ENCODE results near the gene TRMT10A. TPM values are rescaled to one million over a fixed set of nuclear protein-coding genes. Genes with fewer than 3 reads are reported as not detected.

TRMT10A gene, protein sequence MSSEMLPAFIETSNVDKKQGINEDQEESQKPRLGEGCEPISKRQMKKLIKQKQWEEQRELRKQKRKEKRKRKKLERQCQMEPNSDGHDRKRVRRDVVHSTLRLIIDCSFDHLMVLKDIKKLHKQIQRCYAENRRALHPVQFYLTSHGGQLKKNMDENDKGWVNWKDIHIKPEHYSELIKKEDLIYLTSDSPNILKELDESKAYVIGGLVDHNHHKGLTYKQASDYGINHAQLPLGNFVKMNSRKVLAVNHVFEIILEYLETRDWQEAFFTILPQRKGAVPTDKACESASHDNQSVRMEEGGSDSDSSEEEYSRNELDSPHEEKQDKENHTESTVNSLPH
- total RNA-seq = 1 to 10 TPM; 2.4 to 3.4 TPM
- long read RNA-seq, partial matches to known transcripts = 0 of 3 reads
- long read RNA-seq, other reads (novel, unspliced or antisense) = 0 of 3 reads

DNA sequence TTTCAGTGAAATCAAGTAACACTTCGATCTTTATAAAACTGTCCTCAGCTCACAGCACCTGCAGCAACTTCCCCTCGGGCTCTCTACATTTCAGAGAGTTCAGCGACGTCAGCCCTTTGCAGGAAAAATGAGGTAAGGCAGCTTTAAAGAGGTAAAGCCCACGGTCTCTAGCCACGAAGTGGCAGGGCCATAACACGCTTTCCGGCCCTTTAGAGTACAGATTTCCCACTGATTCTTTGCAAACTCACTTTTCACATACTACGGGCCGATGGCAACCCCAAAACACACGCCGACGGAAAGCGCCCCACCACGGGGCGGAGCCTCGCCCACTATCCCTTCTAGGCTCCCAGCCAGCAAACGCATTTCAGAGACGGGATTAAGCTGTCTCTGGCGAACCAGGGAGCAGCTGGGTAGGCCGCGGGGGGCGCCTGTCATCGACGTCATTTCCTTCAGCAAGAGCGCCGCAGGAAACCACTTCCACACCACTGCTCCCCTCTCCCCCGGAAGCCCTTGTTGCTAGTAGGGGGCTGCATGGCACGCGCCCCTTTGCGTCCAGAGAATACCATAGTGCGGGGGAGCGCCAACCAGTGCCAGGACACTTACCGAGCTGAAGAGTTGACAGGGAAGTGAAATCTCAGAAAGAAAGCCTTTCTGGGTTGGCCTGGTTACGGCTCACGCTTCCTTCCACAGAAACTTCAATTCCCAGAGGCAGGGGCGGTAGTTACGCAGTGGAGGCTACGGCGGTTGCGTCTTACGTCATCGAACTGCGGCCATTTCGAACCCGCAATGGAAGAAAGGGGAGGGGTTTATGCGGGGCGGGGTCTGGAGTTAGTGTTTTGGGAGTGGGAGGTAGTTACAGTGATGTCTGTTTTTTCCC, at the start of gene TRMT10A:
Gene TRMT10A, minus strand, starts transcription at position 730 of the 877 bp plus-strand sequence. CDS start 4,701 bp downstream, outside the sequence.
- peak; percentile 99 for DNase-seq
- ATAC-seq = peak; percentile 97 to 99
- intact Hi-C loops (cut with DNase I) = loop anchor here (5.0 to 10.0 kb wide), 6 partner anchors 54 to 384 kb away; partner anchors contain the start of genes DNAJB14 (in 1 of the 2) and LAMTOR3 (in 1 of the 2)

GRCh38 chr4:99612704-99613103, 48.9 kb upstream of the TRMT10A start:
- intact Hi-C loops (cut with DNase I) = no loop called here
- ATAC-seq (no peak), DNase-seq (no peak)

- intact Hi-C loops (cut with DNase I) = no loop called here
- DNase-seq = no peak
- ATAC-seq = peak in 1 of 2 donors; percentile 67
These were observed 48.4 kb upstream of the TRMT10A start for GRCh38 chr4:99612281-99612680.

- DNase-seq = peak; percentile 24
- ATAC-seq = no peak
- intact Hi-C loops (cut with DNase I) = no loop called here
These were observed 46.9 kb upstream of the TRMT10A start for GRCh38 chr4:99610605-99611175.

GRCh38 chr4:99608417-99608816, 44.6 kb upstream of the TRMT10A start:
- ATAC-seq (no peak), DNase-seq (no peak)
- intact Hi-C loops (cut with DNase I) = no loop called here

DNA sequence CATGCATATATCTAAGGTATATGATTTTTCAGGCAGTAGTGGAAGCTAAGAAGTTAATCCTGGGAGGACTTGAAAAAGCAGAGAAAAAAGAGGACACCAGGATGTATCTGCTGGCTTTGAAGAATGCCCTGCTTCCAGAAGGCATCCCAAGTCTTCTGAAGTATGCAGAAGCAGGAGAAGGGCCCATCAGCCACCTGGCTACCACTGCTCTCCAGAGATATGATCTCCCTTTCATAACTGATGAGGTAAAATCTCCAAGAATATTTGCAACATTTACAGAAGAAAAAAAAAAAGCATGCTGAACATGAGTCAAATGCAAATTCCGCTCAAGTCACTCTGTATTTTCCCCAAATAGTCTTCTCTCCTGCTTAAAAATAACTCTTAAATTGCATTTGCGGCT, 42.9 kb upstream of the TRMT10A start:
- intact Hi-C loops (cut with DNase I) = no loop called here
- ATAC-seq = no peak
- no peak for DNase-seq

DNA sequence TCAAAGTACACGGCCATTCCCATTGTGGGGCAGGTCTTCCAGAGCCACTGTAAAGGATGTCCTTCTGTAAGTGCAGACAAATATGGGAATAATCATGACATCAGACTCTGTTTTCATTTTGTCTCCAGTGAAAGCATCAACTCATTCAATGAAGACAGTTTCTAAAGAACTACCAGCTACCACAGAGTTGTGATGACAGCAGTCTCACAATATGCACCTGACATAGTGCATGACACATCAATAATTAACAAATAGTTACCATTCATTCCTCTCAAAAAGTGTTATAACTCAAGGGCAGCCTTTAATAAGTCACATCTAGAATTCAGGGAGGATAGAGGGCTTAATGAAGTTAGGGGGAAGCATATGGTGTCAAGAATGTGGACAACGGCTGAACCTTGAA, 31.0 kb upstream of the TRMT10A start:
- intact Hi-C loops (cut with DNase I) = no loop called here
- DNase-seq (no peak), ATAC-seq (no peak)

DNA sequence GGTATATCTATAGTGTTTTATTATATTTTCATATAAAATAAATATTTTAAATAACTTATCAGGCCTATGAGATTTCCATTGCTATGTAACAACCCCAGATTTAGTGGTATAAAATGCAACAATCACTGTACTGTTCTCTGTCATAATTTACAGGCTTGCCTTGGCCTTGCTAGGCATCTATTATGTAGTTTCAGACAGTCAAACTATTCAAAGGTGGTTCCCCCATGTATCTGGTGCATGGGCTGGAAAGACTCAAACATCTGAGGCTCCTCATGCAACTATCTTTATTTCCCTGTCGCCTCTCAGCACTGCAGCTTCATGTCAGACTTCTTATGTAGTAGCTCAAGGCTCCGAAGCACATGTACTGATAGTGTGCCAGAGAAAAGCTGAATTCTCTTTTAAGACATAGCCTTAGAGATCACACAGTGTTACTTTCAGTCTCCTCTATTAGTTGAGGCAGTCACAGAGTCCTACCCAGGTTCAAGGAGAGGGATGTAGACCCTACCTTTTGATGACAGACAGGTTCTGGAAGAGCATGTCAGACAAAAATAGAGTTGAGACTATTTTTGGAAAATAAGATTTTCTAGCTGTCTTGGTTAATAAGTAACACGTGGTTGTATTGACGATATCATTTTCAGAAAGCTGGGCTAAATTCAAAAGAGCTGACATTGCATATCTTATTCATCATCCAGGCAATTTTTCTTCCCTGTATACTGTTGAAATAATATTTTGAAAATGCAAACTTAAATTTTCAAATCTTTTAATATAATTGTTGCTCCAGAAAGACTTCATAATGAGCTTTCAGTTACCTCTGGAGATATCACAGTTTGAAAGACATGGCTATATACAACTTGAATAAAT, 30.2 kb upstream of the TRMT10A start:
- DNase-seq (no peak), ATAC-seq (no peak)
- intact Hi-C loops (cut with DNase I) = no loop called here

GRCh38 chr4:99591757-99592156, 27.9 kb upstream of the TRMT10A start:
- ATAC-seq (no peak), DNase-seq (no peak)
- intact Hi-C loops (cut with DNase I) = no loop called here

- DNase-seq = no peak
- ATAC-seq = no peak
- intact Hi-C loops (cut with DNase I) = no loop called here
These were observed 24.0 kb upstream of the TRMT10A start for GRCh38 chr4:99587803-99588202.

DNA sequence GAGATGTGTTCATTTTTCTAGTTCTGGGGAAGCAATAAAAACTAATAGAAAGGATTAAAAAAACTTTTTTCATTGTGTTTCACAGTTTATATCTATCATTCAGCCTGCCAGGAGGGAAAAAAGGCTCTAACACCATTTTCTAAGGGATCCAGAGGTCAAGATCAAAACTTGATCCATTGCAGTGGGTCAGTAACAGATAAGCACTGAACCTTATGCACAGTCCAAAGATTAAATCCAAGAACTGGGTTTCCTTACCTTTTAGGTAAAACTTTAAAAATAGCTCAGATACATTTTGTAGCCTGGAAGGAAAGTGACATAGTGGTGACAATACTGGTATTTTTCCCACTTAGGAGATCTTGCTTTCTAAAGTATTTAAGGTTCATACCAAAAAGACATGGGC, 23.5 kb upstream of the TRMT10A start:
- DNase-seq = no peak
- intact Hi-C loops (cut with DNase I) = no loop called here
- no peak for ATAC-seq

DNA sequence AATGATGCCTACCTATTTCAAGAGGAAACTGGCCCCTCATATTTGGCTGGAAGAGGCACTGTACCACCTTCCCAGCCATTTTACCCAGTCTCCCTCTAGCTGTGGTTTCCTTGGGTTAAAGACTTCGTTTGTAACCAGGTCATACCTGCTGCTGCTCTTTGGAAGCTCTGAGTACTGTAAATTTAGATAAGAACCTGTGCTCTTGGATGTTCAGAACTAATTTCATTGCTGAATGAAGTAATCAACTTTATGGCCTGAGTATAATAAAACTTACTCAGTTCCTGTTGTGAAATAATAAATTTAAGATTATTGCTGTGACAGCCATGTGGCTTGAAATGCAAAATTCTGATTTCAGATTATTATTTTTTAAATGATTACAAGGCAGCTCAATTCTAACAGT, 23.0 kb upstream of the TRMT10A start:
- intact Hi-C loops (cut with DNase I) = no loop called here
- no peak for ATAC-seq
- no peak for DNase-seq

DNA sequence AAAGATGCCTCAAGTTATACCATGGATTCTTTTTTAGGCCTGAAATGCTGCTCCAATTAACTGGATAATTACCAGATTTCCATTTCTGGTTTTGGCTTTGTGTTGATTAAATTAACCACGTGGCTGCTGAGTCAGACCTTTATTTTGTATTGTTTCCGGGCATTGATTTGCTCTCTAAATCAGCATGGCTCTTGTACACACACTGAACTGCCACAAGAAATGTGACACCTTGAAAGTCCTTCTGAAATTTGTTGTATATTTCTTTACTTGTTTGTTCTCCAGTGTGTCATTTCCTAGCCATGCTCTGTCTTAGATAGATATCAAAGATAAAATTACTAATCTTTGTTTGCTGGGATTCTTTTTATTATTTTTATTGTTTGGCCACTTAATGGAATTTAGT, 22.5 kb upstream of the TRMT10A start:
- no peak for DNase-seq
- ATAC-seq = no peak
- intact Hi-C loops (cut with DNase I) = no loop called here

DNA sequence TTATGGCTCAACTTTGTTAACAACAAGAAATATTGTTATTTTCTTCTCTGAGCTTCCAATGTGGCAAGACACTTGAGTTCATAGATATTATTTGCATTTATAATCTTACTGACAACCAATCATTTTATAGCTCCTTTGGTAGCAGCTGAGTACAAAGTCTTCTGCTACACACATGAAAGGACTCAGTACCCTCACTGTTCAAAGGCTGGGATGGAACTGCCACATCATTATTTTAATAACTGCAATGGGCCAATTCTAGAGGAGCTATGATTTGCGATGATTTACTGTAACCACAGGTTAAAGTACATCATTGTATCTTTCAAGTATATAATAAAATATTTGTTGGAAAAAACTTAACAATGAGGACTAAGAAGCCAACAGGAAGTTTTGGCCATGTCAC, 21.7 kb upstream of the TRMT10A start:
- ATAC-seq (no peak), DNase-seq (no peak)
- intact Hi-C loops (cut with DNase I) = no loop called here

DNA sequence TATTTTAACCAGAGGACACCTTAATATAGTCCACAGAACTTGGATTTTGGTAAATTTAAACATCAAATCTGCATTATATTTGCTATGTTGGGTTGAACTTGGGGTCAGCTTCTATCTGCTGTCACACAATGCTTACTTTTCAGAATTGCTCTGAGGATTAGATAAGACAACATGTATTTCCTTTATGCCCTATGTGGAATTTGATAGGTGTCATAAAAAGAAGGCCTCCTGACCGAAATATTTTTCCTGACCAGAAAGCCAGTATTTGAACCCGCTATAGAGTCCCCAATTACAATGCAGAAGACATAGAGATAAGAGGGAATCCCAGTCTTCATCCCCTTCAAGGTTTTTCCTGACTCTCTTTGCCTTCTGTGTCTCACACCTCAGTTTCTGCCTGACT, 14.9 kb upstream of the TRMT10A start:
- no peak for ATAC-seq
- no peak for DNase-seq
- intact Hi-C loops (cut with DNase I) = no loop called here

- DNase-seq (no peak), ATAC-seq (no peak)
- intact Hi-C loops (cut with DNase I) = no loop called here
These were observed 10.9 kb upstream of the TRMT10A start, which contains the start of gene MTTP for GRCh38 chr4:99574530-99575324. Gene MTTP, plus strand, starts transcription at chr4:99574824. Its CDS starts 86 bp downstream, at chr4:99574910.

GRCh38 chr4:99573735-99574368, 10.0 kb upstream of the TRMT10A start:
- intact Hi-C loops (cut with DNase I) = no loop called here

More at GRCh38 chr4:99573735-99574368, 10.0 kb upstream of the TRMT10A start:
- no peak for ATAC-seq
- DNase-seq = no peak
